HG03432 (cell line): ENCODE measurements around the gene PPP1R3F.

Experiments
- ATAC-seq: cut with Tn5 transposase; IDR thresholded peaks from one replicate; pipeline ENCODE4 v1.9.1; 2021; ENCODE audit warnings: mild to moderate bottlenecking, moderate library complexity; ENCODE audit not compliant: unreplicated experiment

The PPP1R3F gene

DNA sequence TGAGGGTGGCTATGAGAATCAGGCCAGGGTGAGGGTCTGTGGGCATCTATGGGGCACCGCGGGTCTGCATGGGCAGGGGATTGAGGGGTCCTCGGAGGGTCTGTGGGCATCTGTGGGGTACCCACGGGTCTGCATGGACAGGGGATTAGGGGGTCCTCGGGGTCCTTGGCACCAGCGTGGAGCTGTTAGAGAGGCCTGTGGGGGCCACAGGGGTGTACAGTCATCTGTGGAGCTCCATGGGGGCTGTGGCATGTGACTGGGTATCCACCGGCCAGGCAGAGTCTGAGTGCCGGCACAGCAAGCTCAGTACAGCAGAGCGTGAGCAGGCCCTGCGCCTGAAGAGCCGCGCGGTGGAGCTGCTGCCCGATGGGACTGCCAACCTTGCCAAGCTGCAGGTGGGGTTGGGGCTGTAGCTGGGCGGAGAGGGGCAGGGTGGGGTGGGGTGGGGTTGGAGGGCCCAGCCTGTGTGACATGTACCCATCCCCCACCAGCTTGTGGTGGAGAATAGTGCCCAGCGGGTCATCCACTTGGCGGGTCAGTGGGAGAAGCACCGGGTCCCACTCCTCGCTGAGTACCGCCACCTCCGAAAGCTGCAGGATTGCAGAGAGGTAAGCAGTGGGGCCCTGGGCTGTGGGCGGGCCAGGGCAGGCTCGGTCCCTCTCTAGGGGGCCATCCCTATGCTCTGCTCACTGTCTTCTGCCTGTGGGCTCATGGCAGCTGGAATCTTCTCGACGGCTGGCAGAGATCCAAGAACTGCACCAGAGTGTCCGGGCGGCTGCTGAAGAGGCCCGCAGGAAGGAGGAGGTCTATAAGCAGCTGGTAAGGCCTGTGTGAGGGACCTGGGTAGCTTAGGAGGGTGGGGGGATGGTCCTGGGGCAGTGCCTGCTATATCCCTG lies 21.4 kb upstream of the PPP1R3F start:
- no peak for ATAC-seq

DNA sequence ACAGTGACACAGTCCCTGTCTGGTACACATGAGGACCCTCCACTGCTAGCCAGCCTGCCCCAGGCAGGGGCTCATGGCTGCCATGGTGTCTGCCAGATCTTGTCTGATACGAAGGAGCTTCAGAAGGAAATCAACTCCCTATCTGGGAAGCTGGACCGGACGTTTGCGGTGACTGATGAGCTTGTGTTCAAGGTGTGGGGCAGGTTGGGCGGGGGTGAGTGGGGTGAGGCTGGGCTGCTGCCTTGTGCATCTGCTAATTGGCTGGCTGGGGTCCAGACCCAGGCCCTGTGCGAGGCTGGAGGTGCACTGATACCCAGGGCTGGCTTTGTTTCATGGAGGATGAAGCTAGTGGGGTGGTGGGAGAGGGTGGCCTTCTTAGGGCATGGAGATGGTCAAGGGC lies 20.5 kb upstream of the PPP1R3F start:
- ATAC-seq = no peak

DNA sequence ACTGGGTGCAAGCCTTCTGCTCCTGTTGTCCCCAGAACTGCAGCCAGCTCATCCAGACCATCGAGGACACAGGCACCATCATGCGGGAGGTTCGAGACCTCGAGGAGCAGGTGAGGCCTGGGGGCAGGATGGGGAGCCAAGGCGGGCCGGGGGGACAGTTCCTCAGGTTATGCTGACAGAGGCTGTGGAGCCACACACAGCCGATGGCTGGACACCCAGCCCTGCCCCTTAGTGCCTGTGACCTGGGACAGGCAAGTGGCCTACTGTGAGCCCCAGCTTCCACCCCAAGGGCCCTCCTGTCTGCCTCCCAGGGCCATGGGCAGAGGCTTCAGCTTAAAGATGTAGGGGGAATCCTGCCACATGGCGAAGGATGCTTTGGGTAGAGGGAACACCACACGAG lies 20.0 kb upstream of the PPP1R3F start:
- no peak for ATAC-seq

DNA sequence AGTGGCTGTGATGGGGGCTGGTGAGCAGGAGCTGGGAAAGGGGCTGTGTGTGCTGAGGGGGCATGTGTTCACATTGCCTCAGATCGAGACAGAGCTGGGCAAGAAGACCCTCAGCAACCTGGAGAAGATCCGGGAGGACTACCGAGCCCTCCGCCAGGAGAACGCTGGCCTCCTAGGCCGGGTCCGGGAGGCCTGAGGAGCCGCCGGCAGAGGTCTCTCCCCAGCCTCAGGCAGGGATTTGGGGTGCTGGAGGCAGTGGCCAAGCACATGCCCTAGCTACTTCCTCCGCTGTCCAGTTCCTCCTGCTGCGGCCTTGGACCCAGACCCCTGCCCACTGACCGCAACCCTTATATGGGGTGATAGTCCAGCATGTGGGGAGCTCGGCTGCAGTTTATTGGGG lies 19.5 kb upstream of the PPP1R3F start:
- ATAC-seq = no peak

DNA sequence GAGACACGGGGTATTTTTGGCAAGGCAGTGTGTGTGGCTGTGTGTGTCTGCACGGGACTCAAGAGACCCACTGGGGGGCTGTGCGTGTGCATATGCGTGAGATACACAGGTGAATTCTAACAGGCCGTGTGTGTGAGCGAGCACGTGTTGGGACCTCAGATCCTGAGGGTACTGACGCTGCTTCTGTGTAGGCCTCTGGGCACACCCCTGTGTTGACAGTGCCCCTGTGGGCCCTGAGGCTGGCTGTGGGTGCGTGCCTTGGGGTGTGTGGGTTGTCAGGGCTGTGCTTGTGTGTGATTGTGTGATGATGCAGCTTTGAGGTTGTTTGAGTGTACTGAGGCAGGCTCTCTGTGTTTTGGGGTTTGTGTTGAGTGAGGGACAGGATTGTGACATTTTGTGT lies 19.0 kb upstream of the PPP1R3F start:
- ATAC-seq = no peak

DNA sequence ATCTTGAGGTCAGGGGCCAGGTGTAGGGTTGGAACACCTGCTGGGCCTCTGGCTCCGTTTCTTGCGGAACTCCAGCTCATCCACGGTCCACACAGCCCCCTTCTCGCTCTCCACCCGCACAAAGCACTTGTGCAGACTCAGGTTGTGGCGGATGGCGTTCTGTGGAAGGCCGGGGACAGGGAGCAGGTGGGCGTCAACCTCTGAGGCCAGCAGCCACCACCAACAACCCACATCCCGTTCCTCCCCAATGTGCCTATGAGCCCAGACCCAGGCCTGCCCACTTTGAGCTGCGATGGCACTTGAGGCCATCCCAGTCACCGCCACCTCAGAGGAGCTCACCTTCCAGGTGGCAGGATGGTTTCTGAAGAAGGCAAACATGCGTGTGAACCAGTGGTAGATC lies 18.3 kb upstream of the PPP1R3F start:
- no peak for ATAC-seq

DNA sequence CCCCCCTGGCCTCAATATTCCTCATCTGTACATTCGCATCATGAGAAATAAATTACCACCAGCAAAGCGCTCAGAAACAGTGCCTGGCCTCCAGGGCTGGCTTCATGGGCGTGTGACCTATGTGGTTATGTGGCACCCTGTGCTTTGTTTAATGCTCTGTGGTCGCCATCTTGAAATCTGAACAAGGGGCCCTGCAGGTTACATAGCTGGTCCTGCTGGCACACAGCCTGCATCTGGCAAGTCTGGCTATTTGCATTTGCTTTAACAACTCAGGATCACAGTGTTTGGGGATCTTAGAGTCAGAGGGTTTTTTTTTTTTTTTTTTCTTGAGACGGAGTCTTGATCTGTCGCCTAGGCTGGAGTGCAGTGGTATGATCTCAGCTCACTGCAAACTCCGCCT lies 15.0 kb upstream of the PPP1R3F start:
- ATAC-seq = no peak

DNA sequence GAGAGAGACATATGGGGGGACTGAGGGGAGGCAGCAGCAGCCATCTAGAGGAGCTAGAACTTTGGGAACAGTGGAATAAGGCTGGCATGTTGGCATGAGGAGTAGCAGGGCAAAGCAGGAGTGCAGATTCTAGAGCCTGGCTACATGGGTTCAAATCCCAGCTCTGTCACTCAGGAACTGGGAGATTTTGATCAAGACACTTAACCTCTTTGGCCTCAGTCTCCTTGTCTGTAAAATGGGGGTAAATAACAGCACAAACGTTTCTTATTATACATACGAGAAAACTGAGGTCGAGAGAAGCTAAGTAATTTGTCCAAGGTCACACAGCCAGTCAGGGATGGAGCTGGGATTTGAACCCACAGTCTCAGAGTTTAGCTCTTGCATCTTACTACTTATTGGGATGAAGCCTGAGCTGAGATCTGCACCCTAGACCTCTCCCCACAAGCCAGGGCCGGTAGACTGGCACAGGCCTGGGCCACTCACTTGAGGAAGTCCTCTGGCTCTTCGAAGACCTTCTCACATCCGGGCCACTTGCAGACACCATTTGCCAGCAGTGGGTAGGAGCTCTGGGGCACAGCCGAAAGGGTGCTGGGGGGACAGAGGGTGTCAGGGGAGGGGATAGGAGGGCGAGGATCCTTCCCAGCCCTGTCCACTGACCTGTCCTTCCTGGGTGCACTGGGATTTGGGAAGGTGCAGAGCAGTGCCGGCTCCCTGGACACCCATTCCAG lies 13.2 kb upstream of the PPP1R3F start:
- ATAC-seq = no peak

DNA sequence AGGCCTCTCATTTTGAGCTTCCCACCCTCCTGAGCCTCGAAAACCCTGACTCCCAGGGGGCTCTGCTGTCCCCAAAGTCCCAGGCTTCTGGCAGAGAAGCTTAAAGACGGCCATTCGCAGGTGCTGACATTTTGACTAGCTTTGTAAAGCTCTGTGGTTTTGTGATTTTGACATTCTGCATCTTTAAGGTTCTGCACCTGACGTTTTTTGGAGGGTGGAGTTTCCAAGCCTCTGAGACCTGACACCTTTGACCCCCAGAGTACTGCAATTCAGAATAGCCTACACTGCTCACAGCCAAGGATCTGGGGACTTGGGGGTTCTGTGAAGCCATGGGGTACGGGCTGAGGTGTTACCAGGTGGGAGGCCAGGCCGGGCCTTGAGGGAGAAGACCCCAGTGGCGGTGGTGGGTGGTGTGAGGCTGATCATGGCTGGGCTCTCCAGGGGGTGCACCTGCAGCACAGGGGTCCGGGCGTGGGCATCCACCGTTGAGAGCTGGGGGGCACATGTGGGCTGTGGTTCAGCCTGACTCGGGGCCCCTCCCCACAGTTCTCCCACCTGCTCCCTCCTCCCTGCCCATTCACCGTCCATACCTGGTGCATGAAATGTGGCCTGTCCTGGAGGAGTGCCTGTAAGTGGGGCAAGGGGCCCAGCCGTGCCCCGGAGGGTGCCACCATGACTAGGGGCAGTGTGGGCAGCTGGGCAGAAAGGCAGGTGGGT lies 12.4 kb upstream of the PPP1R3F start:
- no peak for ATAC-seq

DNA sequence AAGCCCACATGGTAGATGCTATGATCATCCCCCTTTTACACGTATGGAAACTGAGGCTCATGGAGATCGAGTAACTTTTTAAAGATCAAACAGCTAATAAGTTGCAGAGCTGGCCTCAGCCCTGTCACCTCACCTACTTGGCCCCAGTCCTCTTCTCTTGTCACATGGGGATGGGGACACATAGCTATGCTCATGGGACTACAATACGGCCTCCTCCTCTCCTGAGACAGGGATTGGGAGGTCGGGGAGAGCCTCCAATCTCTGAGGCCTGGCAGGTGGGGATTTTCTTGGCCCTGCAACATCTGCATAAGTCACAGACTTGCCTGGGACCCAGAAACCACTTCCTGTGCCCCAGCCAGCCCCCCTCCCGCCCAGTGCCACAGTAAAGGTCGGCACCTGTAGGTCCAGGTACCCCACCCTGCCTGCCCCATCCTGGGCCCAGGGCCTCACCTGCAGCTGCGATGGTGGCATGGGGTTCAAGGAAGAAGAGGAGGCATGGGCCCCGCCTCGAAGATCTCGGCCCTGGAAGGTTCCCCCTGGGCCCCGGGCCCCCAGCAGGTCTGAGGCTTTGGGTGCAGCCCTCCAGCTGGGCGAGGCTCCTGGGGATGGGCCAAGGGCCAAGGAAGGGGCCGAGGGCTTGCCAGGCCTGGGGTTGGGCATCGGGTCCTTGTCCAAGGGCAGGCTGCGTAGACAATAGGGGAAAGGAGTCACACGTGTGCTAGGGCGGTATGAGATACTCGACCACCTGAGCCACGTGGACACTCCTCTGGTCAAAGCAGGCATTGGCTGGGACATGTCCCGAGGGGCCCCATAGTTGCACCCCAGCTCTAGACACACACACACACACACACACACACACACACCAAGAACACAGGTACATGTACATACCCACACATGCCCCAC lies 11.5 kb upstream of the PPP1R3F start:
- ATAC-seq = no peak

DNA sequence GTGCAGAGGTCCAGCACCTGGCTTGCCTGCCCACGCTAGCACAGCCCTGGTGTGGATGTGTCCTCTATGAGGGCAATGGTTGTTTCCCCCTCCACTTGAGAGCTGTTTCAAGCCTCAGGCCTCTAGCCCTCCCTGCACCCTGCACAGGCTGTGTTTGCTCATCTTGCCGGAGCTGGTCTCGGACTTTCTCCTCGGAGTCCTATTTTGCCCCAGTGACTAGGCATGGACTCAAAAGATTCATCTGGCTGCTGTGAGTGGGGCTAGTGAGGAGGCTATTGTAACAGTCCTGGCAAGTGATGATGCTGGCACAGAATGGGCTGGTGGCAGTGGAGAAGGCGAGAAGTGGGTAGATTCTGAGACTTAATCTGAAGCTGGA lies 10.9 kb upstream of the PPP1R3F start:
- ATAC-seq = no peak

DNA sequence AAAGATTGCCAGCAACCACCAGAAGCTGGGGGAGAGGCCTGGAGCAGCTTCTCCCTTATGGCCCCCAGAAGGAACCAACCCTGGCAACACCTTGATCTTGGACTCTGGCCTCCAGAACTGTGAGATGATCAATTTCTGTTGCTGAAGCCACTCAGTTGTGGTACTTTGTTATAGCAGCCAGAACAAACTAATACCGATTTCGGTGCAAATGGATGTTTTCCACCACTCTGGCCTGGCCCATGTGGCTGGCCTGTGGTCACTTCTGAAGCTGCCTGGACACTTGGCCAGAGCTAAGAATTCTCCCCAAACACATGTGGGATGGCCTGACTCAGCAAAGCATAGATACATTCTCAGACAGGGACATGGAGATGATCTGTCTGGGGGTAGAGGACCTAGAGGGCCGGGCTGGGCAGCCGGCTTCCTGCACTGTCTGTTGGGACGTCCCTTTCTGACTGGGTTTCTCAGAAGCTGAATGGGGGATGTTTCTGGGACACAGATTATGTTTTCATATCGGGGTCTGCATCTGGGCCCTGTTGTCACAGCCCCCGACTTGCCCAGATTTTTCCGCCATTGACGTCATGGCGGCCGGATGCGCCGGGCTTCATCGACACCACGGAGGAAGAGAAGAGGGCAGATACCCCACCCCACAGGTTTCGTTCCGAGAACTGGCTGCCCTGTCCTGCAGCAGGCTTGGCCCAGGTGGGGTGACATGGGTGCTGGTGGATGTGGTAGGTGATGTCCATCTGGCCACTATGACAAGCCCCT lies 9.2 kb upstream of the PPP1R3F start:
- ATAC-seq = no peak

DNA sequence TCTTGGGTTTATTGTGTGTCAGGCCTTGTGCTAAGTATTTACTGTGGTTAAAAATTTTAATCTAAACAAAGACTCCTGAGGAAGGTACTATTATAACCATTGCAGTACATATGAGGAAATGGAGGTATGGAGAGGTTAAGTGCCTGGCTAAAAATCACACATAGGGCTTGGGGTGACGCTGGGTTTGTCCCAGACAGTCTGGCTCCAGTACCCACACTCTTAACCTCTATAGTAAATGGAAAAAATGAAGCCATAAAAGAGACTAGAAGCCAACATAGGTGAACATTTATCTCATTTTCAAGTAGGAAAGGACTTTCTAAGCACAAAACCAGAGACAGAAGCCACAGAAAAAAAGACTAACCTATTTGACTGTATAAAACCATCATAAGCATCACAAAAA lies 7.0 kb upstream of the PPP1R3F start:
- no peak for ATAC-seq

DNA sequence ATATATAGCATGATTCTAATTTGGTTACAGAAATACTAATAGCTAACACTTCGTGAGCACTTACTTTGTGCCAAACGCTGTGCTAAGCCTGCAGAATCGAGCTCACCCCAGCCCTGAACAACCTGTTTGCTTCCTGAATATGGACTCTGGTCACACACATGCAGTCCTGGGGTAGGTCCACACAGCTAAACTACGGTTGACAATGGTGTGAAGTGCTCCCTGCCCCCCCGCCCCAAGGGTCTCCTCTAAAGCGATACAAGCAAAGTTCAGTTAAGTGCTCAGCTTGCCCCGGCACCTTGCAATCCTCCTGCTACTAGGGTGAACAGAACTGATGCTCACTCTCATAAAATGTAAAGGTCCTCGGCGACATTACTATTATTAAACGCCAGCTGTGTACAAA lies 6.0 kb upstream of the PPP1R3F start:
- ATAC-seq = no peak

DNA sequence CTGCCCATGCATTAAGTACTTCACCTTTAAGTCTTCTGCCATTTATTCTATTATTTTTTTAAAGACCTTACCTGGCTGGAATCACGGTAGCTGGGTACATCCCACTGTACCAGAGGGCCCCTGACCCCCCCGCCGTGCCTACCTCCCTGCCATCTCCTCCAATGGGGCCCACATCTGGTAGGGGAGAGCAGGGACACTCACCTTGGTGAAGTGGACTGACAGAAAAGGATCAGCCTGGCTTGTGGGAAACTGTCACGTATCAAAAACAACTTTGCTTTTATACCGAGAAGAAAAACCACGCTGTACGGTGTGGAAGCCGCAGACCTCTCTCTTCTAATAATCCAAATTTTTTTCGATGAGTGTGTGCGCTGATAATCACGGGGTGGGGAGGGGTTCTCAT lies 5.1 kb upstream of the PPP1R3F start, which contains the start of gene FOXP3:
Gene FOXP3, minus strand, starts transcription at position 251 of the 400 bp plus-strand sequence. CDS start 6,205 bp downstream, outside the sequence.
- no peak for ATAC-seq

DNA sequence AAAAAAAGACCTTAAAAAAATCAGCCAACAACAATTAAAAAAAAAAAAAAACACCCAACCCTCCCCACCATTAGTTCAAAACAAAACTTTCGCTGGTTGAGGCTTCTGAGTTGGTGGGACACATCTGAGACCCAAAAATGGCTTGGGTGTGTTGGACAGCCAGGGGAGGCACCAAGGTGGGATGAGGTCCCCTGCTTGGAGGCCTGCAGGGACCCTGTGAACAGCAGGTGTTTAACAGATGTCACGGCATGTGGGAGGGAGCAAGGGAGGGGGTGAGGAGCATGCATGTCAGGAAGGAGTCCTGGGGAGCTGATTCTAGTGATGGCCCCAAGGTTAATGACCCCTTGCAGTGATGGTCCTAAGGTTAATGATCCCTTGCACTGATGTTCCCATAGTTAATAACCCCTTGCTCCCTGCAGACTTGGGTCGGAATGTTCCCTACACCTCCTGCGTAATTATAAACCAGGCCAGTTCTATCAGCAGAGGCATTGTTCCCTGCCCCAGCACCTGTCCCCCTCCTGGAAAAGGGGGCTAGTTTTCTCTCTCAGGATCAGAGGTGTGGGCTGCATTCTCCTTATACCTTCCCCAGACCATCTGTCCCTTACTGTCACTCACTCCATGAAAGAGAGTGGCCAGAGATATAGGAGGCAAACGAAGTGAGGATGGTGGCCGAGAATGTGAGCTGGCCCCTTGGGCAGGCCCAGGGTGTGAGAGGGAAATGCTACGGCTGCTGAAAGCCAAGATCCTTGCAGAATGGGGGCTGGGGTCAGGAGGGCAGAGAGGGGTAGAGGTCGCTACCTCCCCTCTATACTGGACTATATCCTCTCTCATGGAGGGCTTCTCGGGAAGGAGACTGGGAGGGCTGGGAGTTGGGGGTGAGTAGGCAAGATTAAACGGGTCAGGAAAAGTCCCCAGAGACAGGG lies 2.8 kb upstream of the PPP1R3F start:
- no peak for ATAC-seq

DNA sequence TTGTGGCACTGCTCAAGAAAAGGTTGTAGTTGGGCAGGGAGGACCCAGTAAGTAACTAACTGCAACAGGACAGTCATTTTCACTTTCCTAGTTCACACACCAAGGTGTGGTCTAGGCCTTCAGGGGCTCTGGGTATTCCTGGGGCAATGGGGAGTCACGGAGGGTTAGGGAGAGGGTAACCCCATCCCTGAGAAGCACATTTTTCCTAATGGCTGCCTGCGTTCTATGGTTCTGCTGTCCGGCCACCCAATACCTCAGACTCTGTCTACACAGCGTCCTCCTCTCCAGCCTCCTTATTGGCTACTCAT lies 937 bp upstream of the PPP1R3F start:
- no peak for ATAC-seq

DNA sequence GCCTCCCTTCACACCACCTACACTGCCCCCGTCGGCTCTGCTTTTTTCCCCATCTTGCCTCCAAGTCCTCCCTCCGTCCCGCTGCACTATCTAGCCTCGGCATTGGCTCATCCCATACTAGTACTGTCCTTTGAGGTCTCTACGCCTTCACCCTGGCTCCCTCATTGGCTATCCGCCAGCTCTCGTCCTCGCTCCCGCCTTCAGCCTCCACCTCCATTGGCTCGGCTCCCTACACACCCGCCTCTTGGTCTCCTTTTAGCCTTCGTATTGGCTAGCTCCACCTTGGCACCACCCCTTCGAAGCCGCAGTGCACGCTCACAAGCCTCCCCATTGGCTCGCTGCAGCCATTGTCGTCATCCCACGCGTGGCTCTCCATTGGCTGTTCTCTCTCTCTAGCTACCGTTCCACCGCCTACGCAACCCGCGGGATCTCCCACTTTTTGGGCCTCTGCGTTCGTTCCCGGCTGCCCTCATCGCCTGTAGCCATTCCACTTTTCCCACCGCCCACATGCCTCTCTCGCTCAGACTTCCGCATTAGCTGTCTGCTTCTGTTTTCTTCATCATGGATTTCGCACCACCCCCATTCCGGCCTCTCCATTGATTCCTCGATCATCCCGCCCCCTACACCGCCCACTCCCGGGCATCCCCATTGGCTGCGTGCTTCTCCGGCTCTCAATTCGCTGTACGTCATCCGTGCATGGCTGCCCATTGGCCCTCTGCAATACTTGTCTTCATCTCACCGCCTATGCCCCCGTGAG lies 405 bp upstream of the PPP1R3F start:
- peak; percentile 86 for ATAC-seq
